Astrocyte of the cerebellum (primary cell): ENCODE data around the gene ACOT13.
"Not testable (repeated sequence)": the region's sequence is repeated elsewhere in the genome, so short reads cannot be mapped to it uniquely, and the experiment has no call there.

Experiments
- DNase-seq: peaks from one replicate; pipeline ENCODE4 v3.0.0-alpha.2; 2011; ENCODE audit warnings: low read depth
- H3K4me3 ChIP-seq: 2 replicates; pipeline ENCODE4 v1.5.1; 2011; ENCODE audit warnings: mild to moderate bottlenecking, low read depth, low read length, moderate library complexity
- in situ Hi-C: cut with HindIII; loops from 2 replicates; pipeline ENCODE4 v1.10.0; 2017; ENCODE audit warnings: low sequenced_read_pairs
- TF ChIP-seq, protein P1 (sequence below): IDR thresholded peaks from 2 replicates; pipeline ENCODE4 v1.5.1; 2012; ENCODE audit warnings: low read length, low read depth, moderate library complexity, mild to moderate bottlenecking; ENCODE audit errors: missing control alignments

ACOT13 gene

GRCh38 chr6:24752917-24753492 is 86.1 kb downstream of the ACOT13 start:
- DNase-seq = no peak
- in situ Hi-C loops = no loop called here
- H3K4me3 ChIP-seq = no peak overlapping the region
- TF ChIP-seq, protein P1, sequence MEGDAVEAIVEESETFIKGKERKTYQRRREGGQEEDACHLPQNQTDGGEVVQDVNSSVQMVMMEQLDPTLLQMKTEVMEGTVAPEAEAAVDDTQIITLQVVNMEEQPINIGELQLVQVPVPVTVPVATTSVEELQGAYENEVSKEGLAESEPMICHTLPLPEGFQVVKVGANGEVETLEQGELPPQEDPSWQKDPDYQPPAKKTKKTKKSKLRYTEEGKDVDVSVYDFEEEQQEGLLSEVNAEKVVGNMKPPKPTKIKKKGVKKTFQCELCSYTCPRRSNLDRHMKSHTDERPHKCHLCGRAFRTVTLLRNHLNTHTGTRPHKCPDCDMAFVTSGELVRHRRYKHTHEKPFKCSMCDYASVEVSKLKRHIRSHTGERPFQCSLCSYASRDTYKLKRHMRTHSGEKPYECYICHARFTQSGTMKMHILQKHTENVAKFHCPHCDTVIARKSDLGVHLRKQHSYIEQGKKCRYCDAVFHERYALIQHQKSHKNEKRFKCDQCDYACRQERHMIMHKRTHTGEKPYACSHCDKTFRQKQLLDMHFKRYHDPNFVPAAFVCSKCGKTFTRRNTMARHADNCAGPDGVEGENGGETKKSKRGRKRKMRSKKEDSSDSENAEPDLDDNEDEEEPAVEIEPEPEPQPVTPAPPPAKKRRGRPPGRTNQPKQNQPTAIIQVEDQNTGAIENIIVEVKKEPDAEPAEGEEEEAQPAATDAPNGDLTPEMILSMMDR = no peak

GRCh38 chr6:24753545-24753944 is 86.7 kb downstream of the ACOT13 start:
- DNase-seq = no peak
- in situ Hi-C loops = no loop called here
- no peak overlapping the region for H3K4me3 ChIP-seq
- TF ChIP-seq, protein P1 = no peak

DNA sequence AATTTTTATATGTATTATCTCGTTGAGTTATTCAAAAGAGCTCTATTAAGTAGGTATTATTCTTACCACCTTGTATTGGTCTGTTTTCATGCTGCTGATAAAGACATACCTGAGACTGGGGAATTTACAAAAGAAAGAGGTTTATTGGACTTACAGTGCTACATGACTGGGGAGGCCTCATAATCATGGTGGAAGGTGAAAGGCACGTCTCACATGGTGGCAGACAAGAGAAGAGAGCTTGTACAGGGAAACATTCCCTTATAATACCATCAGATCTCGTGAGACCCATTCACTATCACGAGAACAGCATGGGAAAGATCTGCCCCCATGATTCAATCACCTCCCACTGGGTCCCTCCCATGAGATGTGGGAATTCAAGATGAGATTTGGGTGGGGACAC is 87.5 kb downstream of the ACOT13 start:
- DNase-seq, H3K4me3 ChIP-seq, in situ Hi-C loops: not testable (repeated sequence)
